ENCODE results near the gene KLF16.

Gene KLF16

DNA sequence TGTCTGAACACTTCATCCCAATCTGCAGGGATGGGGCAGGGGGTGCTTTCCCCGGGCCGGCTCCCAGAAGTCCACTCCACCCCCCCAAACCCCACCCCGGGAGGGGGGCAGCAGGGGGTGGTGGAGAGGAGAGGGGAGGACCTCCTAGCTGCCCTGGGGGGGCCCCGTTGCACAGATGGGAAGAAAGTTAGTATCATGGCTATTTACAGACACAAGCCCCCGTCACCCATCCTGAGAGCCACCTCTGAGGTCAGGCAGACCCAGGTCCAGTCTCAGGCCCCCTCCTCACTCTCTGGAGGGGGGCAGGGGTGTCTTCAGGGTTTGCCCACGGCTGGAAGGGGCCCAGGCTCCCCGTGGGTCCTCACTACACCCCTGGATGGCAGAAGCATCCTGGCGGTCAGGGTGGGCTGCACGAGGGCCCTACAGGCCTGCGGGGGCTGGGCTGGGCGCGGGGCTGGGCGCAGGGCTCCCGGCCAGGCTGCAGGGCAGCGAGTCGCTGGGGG lies 9.3 kb downstream of the KLF16 start:
- no peak overlapping the region for H3K27ac ChIP-seq (ENCODE audit: low read depth, low read length)
- no peaks in the 10 kb centered on the region for H3K27me3 ChIP-seq (ENCODE audit: insufficient read depth, low read length)
- H3K79me2 ChIP-seq (ENCODE audit: control insufficient read depth, insufficient read depth, low read length, unreplicated experiment): peaks cover 59% of the 10 kb centered on the region
- H3K4me3 ChIP-seq (ENCODE audit: low read depth, low read length): no peak overlapping the region
- no peaks in the 10 kb centered on the region for H3K36me3 ChIP-seq (ENCODE audit: insufficient read depth, low read length)
- H3K4me1 ChIP-seq (ENCODE audit: control insufficient read depth, insufficient read depth, low read length, unreplicated experiment): peaks cover 28% of the 10 kb centered on the region
- H2AFZ ChIP-seq (ENCODE audit: low read length, unreplicated experiment): no peak overlapping the region

DNA sequence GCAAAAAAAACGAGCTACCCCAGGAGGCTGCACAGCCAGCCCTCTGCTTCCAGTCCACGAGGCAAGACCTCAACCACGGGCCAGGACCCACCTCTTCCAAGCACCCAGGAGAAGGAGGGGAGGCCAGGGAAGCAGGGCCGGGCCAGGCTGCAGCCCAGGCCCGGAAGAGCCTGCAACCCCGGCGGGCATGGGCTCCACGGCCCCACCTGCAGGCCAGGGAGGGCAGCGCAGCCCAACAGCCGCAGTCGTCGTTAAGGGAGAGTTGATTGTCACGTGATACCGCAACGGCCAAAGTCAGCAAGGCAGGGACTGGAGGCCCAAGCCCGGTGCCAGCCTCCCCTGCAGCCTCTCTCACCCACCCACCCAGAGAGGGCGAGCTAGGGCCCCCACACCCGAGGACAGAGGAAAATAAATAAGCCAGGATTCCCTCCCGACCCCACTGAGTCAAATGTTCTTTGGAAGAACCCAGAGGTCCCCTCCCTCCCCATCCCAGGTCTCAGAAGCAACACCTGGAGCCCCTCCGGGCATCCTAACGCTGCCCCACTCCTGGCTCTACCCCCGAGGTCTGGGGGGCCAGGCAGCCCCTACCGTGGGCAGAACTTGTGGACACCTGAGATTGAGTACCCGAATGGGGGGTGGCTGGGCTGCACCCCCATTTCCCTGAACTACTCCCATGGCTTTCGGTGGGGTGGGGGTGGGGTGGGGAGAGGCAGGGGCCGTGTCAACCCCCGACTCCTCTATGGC lies 9.9 kb downstream of the KLF16 start:
- H3K36me3 ChIP-seq (ENCODE audit: insufficient read depth, low read length): no peaks in the 10 kb centered on the region
- no peak overlapping the region for H3K27ac ChIP-seq (ENCODE audit: low read depth, low read length)
- peaks cover 26% of the 10 kb centered on the region for H3K4me1 ChIP-seq (ENCODE audit: control insufficient read depth, insufficient read depth, low read length, unreplicated experiment)
- no peaks in the 10 kb centered on the region for H3K27me3 ChIP-seq (ENCODE audit: insufficient read depth, low read length)
- H3K4me3 ChIP-seq (ENCODE audit: low read depth, low read length): no peak overlapping the region
- H2AFZ ChIP-seq (ENCODE audit: low read length, unreplicated experiment): no peak overlapping the region
- H3K79me2 ChIP-seq (ENCODE audit: control insufficient read depth, insufficient read depth, low read length, unreplicated experiment): peaks cover 53% of the 10 kb centered on the region

DNA sequence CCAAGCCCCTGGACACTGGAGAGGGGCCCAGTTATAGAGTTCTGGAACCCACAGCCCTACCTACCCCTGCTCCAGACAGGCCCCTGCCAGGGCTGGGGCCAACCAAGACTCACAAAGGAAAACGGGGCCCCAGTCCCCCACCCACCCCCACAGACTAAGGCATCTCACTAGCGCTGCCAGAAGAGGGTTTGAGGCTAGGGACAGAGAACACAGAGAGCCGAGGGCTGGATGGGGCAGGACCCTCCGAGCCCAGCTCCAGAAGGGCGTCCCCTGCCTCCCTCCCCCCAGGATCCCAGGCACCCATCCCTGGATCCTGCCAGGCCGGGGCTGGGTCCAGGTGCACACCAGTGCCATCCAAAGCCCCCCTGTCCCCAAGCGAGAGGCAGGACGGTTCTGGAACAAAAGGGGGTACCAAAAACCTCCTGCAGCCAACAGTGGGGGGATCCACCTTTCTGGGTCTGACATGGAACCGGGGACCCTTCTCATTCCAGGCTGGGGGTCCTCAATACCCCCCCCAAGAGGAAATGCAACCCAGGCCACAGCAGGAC lies 10.7 kb downstream of the KLF16 start:
- H3K4me3 ChIP-seq (ENCODE audit: low read depth, low read length): no peak overlapping the region
- no peak overlapping the region for H2AFZ ChIP-seq (ENCODE audit: low read length, unreplicated experiment)
- H3K79me2 ChIP-seq (ENCODE audit: control insufficient read depth, insufficient read depth, low read length, unreplicated experiment): peaks cover 50% of the 10 kb centered on the region
- H3K36me3 ChIP-seq (ENCODE audit: insufficient read depth, low read length): no peaks in the 10 kb centered on the region
- peaks cover 24% of the 10 kb centered on the region for H3K4me1 ChIP-seq (ENCODE audit: control insufficient read depth, insufficient read depth, low read length, unreplicated experiment)
- no peak overlapping the region for H3K27ac ChIP-seq (ENCODE audit: low read depth, low read length)
- H3K27me3 ChIP-seq (ENCODE audit: insufficient read depth, low read length): no peaks in the 10 kb centered on the region

DNA sequence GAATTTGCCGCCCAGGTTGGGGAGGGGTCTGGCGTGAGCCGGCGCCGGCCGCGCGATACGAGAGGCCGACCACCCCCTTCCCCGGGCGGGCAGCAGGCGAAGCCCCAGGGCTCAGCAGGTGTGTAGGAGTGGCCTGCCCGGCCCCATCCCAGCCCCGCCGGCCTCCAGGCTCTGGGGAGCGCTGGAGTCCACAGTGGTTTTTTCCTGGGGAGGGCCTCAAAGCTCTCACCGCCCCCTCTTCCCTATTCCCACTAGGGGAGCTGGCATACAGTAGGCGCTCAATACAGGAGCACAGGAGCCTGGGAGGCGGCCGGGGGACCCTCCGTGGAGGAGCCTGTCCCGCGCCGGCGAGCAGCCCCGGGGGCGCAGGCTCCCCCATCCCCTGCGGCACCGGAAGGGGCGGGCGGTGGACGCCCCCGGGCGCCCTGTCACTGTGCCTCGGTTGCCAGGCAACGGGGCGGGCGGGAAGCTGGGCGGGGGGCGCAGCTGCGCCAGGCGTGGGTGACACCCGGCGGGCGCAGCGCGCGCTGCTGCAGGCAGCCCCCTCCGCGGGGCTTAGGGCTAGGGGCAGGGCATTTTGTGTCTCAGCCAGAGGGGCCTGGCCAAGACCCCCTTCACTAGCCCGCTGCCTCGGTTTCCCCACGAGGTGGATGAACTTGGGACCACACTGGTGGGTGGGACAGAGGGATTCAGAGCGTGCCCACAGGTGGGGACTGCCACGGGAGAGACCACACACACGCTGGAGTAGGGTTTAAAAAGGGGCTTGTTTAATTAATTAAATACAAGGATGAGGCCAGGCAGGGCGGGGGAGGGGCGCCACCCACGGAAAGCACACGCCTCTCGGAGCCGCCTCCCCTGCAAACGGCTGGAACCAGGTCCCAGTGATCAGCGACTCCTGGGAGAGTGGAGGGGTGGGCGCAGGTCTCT lies 11.5 kb downstream of the KLF16 start:
- H3K36me3 ChIP-seq (ENCODE audit: insufficient read depth, low read length): no peaks in the 10 kb centered on the region
- H3K27me3 ChIP-seq (ENCODE audit: insufficient read depth, low read length): no peaks in the 10 kb centered on the region
- no peak overlapping the region for H3K27ac ChIP-seq (ENCODE audit: low read depth, low read length)
- no peak overlapping the region for H2AFZ ChIP-seq (ENCODE audit: low read length, unreplicated experiment)
- peaks cover 50% of the 10 kb centered on the region for H3K79me2 ChIP-seq (ENCODE audit: control insufficient read depth, insufficient read depth, low read length, unreplicated experiment)
- no peak overlapping the region for H3K4me3 ChIP-seq (ENCODE audit: low read depth, low read length)
- peaks cover 24% of the 10 kb centered on the region for H3K4me1 ChIP-seq (ENCODE audit: control insufficient read depth, insufficient read depth, low read length, unreplicated experiment)

DNA sequence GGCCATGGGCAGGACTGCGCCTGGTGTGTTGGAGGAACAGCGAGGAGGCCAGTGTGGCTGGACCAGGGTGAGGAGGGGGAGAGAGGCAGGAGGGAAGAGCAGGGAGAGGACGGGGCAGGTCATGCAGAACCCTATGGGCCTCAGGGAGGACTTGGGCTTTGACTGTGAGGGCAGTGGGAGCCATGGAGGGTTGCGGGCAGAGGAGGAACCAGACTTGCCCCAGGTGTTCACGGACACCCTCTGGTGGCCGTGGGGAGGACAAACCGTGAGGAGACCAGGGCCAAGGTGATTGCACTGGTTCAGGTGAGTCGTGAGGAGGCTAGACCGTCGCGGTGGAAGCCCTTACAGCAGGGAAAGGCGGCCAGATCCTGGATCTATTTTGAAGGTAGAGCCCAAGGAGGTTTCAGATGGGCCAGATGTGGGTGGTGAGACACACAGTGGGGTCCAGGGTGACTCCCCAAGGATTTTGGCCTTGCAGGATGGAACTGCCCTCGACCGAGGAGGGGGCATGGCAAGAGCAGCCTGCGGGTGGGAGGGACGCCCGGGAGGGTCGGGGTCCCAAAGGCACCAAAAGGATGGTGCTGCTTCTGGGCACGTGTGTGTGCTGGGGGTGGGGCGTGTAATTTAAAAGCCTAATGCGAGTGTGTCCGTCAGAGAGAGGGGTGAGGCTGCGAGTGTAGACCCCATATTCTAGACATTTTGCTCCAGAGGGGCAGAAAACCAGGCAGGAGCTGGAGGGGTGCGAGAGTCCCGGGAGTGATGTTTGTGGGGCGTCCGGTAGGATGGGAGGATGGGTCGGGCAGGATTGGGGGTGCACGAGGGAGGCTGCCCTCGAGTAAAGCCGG lies 12.3 kb downstream of the KLF16 start:
- no peak overlapping the region for H2AFZ ChIP-seq (ENCODE audit: low read length, unreplicated experiment)
- H3K4me1 ChIP-seq (ENCODE audit: control insufficient read depth, insufficient read depth, low read length, unreplicated experiment): peaks cover 20% of the 10 kb centered on the region
- no peaks in the 10 kb centered on the region for H3K27me3 ChIP-seq (ENCODE audit: insufficient read depth, low read length)
- no peak overlapping the region for H3K27ac ChIP-seq (ENCODE audit: low read depth, low read length)
- no peaks in the 10 kb centered on the region for H3K36me3 ChIP-seq (ENCODE audit: insufficient read depth, low read length)
- H3K79me2 ChIP-seq (ENCODE audit: control insufficient read depth, insufficient read depth, low read length, unreplicated experiment): peaks cover 51% of the 10 kb centered on the region
- H3K4me3 ChIP-seq (ENCODE audit: low read depth, low read length): no peak overlapping the region

DNA sequence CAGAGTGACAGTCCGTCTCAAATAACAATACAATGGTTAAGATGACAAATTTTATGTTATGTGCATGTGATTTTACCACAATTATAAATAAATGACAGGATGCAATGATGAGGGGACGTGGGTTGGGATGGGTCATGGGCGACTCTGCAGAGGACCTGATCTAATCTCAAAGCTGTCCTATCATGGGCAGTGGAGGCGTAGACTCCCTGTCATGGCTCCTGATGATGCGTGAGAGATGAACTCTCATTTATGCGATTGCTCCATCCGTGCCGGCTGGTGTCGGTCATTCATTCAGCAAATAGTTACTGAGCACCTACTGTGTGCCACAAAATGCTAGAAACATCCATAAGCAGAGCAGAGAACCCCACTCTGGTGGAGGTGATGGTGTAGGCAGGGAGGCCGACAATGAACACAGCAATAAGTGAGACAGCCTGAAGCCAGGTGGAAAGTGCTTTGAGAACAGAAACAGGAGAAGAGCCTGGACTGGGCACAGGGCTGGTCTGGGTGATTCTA lies 13.4 kb downstream of the KLF16 start:
- Histone ChIP-seq H3K27ac (ENCODE audit: low read depth, low read length) (no peak overlapping the region), H3K4me3 (ENCODE audit: low read depth, low read length) (no peak overlapping the region), H3K79me2 (ENCODE audit: control insufficient read depth, insufficient read depth, low read length, unreplicated experiment) (peaks cover 55% of the 10 kb centered on the region), H3K4me1 (ENCODE audit: control insufficient read depth, insufficient read depth, low read length, unreplicated experiment) (peaks cover 11% of the 10 kb centered on the region), H3K36me3 (ENCODE audit: insufficient read depth, low read length) (no peaks in the 10 kb centered on the region), H2AFZ (ENCODE audit: low read length, unreplicated experiment) (no peak overlapping the region), H3K27me3 (ENCODE audit: insufficient read depth, low read length) (no peaks in the 10 kb centered on the region)

DNA sequence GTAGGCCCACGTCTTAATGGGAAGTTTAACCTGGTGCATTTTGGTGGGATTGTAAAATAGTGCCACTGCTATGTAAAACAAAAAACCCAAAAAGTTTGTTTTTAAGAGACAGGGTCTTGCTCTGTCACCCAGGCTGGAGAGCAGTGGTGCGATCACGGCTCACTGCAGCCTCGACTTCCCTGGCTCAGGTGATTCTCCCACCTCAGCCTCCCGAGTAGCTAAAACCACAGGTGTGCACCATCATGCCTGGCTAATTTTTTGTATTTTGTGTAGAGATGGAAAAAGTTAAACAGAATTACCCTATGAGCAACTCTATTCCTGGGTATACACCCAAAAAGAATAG lies 14.3 kb downstream of the KLF16 start:
- Histone ChIP-seq H3K4me3 (ENCODE audit: low read depth, low read length) (peak overlapping the region; percentile 99; the same call in 1 of the 2 replicates), H2AFZ (ENCODE audit: low read length, unreplicated experiment) (no peak overlapping the region), H3K79me2 (ENCODE audit: control insufficient read depth, insufficient read depth, low read length, unreplicated experiment) (peaks cover 55% of the 10 kb centered on the region), H3K27me3 (ENCODE audit: insufficient read depth, low read length) (no peaks in the 10 kb centered on the region), H3K36me3 (ENCODE audit: insufficient read depth, low read length) (no peaks in the 10 kb centered on the region), H3K27ac (ENCODE audit: low read depth, low read length) (no peak overlapping the region), H3K4me1 (ENCODE audit: control insufficient read depth, insufficient read depth, low read length, unreplicated experiment) (peaks cover 5% of the 10 kb centered on the region)

DNA sequence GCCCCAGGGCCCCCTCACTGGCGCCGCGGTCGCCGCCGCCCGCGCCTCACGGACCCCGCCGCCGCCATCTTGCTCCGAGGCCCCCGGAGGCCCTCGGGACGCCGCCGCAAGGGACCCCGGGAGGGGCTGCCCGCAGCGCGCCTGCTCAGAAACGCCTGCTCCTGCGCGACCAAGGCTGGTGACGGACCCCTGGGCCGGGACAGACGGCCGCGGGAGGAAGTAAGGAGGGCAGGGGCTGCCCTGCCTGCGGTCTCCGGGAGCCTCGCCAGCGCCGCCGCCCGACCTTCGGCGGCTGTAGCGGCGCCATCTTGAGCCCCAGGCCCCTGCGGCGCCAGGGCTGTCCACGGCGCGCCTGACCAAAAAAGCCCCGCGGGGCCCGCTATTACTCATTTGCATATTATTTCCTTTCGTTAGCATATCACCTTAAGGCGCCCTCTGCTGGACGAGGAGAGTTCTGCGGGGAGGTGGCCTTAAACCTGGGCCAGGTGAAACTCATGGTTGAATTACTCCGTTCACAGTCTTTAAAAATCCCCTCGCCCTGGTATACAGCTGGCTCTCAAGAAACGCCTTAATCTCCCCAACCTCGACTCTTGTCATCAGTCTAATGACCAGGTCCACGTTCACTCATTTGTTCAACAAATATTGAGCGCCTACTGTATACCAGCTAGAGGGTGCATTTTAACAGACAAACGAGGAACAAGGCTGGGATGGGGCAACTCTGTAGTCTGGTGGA lies 14.8 kb downstream of the KLF16 start, which contains the start of gene REXO1:
REXO1 (minus strand) TSS at position 85 of the 733 bp plus-strand sequence. CDS start 125 bp downstream, outside the sequence.
- Histone ChIP-seq H3K4me3 (ENCODE audit: low read depth, low read length) (peak within 1 kb of the TSS; percentile 99), H3K36me3 (ENCODE audit: insufficient read depth, low read length) (no peaks in the 10 kb centered on the region), H2AFZ (ENCODE audit: low read length, unreplicated experiment) (peak within 1 kb of the TSS; percentile 12), H3K27ac (ENCODE audit: low read depth, low read length) (peak within 1 kb of the TSS; percentile 99), H3K27me3 (ENCODE audit: insufficient read depth, low read length) (no peaks in the 10 kb centered on the region), H3K79me2 (ENCODE audit: control insufficient read depth, insufficient read depth, low read length, unreplicated experiment) (peaks cover 56% of the 10 kb centered on the region), H3K4me1 (ENCODE audit: control insufficient read depth, insufficient read depth, low read length, unreplicated experiment) (peaks cover 5% of the 10 kb centered on the region)

DNA sequence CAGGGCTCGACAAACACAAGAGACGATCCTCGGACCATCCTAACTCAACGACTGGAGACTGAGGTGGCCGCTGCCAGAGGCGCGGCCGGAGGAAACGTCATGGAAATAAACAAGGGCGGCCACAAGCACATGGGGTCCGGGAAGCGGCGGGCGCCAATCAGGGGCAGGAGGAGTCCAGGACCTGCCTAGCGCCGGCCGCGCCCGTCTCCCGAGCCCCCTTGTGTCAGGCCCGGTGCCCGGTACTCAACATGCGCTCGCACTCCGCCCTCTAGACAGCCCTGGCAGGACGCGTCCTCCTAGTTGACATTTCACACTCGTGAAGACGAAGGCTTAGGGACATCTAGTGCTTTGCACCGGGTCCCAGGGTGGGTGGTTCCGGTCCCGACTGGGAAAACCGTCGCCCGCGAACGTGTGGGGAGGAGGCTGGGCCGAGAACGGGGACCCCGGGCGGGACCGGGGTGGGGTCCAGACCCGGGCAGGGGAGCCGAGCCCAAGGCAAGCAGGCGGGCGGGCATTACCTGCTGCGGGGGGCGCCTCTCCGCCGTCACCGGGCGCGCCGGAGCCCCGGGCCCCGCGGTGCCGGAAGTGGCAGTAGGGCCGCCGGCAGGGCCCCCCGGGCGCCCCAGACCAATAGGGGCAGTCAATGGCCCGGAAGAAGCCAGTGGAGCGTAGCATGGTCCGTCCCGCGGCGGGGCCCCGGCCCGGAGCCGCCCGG lies 15.5 kb downstream of the KLF16 start:
- peak overlapping the region; percentile 99 for H3K4me3 ChIP-seq (ENCODE audit: low read depth, low read length)
- H3K36me3 ChIP-seq (ENCODE audit: insufficient read depth, low read length): no peaks in the 10 kb centered on the region
- peak overlapping the region; percentile 99 for H3K27ac ChIP-seq (ENCODE audit: low read depth, low read length)
- H3K4me1 ChIP-seq (ENCODE audit: control insufficient read depth, insufficient read depth, low read length, unreplicated experiment): peaks cover 5% of the 10 kb centered on the region
- peak overlapping the region; percentile 12 for H2AFZ ChIP-seq (ENCODE audit: low read length, unreplicated experiment)
- peaks cover 57% of the 10 kb centered on the region for H3K79me2 ChIP-seq (ENCODE audit: control insufficient read depth, insufficient read depth, low read length, unreplicated experiment)
- no peaks in the 10 kb centered on the region for H3K27me3 ChIP-seq (ENCODE audit: insufficient read depth, low read length)

Measured in ACC112 (cell line).